CD14-positive monocyte (primary cell): ENCODE data around the gene SDK1. TPM values are rescaled to one million over a fixed set of nuclear protein-coding genes. Genes with fewer than 3 reads are reported as not detected.

Source experiments
- DNase-seq, 3 donors: peaks; one replicate each; pipeline ENCODE4 v3.0.0-alpha.2; 2011 to 2022
- H2AFZ ChIP-seq: 2 replicates; pipeline ENCODE4 v1.6.0; 2012; ENCODE audit warnings: mild to moderate bottlenecking, low read depth, low read length, inconsistent platforms; ENCODE audit not compliant: insufficient read depth, poor library complexity, severe bottlenecking
- H3K27ac ChIP-seq, 2 donors: 1 replicate in 1 of 2; 2 replicates in 1 of 2; pipeline ENCODE4 v1.5.1; 2012 to 2013; ENCODE audit warnings: low read length in 2 of 2, control low read depth in 1 of 2, inconsistent platforms in 1 of 2, low read depth in 1 of 2, mild to moderate bottlenecking in 1 of 2
- H3K27me3 ChIP-seq, 2 donors: one replicate each; pipeline versions ENCODE4 v1.6.0 to v1.6.1; 2011 to 2013; ENCODE audit warnings: low read length in 2 of 2; ENCODE audit not compliant: control insufficient read depth in 2 of 2, insufficient read depth in 2 of 2
- H3K36me3 ChIP-seq, 2 donors: replicated peaks in 1 of 2; 1 replicate in 1 of 2; 2 replicates in 1 of 2; pipeline versions ENCODE4 v1.5.1 to v1.6.1; 2012 to 2013; ENCODE audit warnings: low read length in 2 of 2, control low read depth in 1 of 2, inconsistent platforms in 1 of 2, mild to moderate bottlenecking in 1 of 2; ENCODE audit not compliant: insufficient read depth in 2 of 2, control insufficient read depth in 1 of 2
- H3K4me1 ChIP-seq, 2 donors: 1 replicate in 1 of 2; 2 replicates in 1 of 2; pipeline versions ENCODE4 v1.5.1 to v1.6.1; 2012 to 2013; ENCODE audit warnings: low read length in 2 of 2, control low read depth in 1 of 2, inconsistent platforms in 1 of 2, mild to moderate bottlenecking in 1 of 2, moderate library complexity in 1 of 2; ENCODE audit not compliant: insufficient read depth in 2 of 2, control insufficient read depth in 1 of 2
- H3K4me2 ChIP-seq: replicated peaks from 2 replicates; pipeline ENCODE3; 2012; ENCODE audit warnings: low read length, moderate library complexity, mild to moderate bottlenecking; ENCODE audit not compliant: poor library complexity, severe bottlenecking; ENCODE audit errors: extremely low read depth
- H3K4me3 ChIP-seq, 3 experiments: fragments of 200-600 bp in 1 of 3; sonication (generic) in 1 of 3; replicated peaks in 1 of 3; 1 replicate in 2 of 3; 2 replicates in 1 of 3; pipeline ENCODE4 v1.5.1; 2011 to 2013; ENCODE audit warnings: low read length in 3 of 3, mild to moderate bottlenecking in 3 of 3, control low read depth in 2 of 3, low read depth in 2 of 3, inconsistent platforms in 1 of 3, moderate library complexity in 1 of 3
- H3K79me2 ChIP-seq: 2 replicates; pipeline ENCODE4 v1.6.0; 2012; ENCODE audit warnings: mild to moderate bottlenecking, control low read depth, inconsistent platforms, low read length, moderate library complexity; ENCODE audit not compliant: insufficient read depth
- H3K9ac ChIP-seq: 2 replicates; pipeline ENCODE4 v1.6.0; 2017; ENCODE audit warnings: low read length, mild to moderate bottlenecking; ENCODE audit not compliant: insufficient read depth, poor library complexity, severe bottlenecking
- H3K9me3 ChIP-seq, 2 donors: replicated peaks in 1 of 2; 1 replicate in 1 of 2; 2 replicates in 1 of 2; pipeline versions ENCODE4 v1.5.1 to v1.6.1; 2012 to 2013; ENCODE audit warnings: low read length in 2 of 2, control low read depth in 1 of 2; ENCODE audit not compliant: control insufficient read depth in 1 of 2, insufficient read depth in 1 of 2
- H4K20me1 ChIP-seq: 2 replicates; pipeline ENCODE4 v1.6.0; 2012; ENCODE audit warnings: mild to moderate bottlenecking, low read length, control low read depth, moderate library complexity; ENCODE audit not compliant: insufficient read depth
- H3K27ac Mint-ChIP-seq, 7 donors: one replicate each; pipeline ENCODE4 v1.8.0; 2020; ENCODE audit warnings: mild to moderate bottlenecking in 7 of 7, mixed read lengths in 7 of 7, moderate library complexity in 6 of 7, inconsistent platforms in 2 of 7
- H3K27me3 Mint-ChIP-seq, 3 donors: one replicate each; pipeline ENCODE4 v1.8.0; 2021 to 2022; ENCODE audit warnings: low read depth in 3 of 3, mild to moderate bottlenecking in 3 of 3, mixed read lengths in 3 of 3, moderate library complexity in 3 of 3, inconsistent platforms in 1 of 3
- H3K36me3 Mint-ChIP-seq, 2 donors: one replicate each; pipeline ENCODE4 v1.8.0; 2020; ENCODE audit warnings: mixed read lengths in 2 of 2, inconsistent platforms in 1 of 2, mild to moderate bottlenecking in 1 of 2
- H3K4me1 Mint-ChIP-seq: one replicate; pipeline ENCODE4 v1.8.0; 2020; ENCODE audit warnings: mild to moderate bottlenecking, mixed read lengths
- H3K4me3 Mint-ChIP-seq, 2 donors: one replicate each; pipeline ENCODE4 v1.8.0; 2020; ENCODE audit warnings: mild to moderate bottlenecking in 2 of 2, mixed read lengths in 2 of 2, moderate library complexity in 1 of 2
- H3K9me3 Mint-ChIP-seq, 7 donors: one replicate each; pipeline ENCODE4 v1.8.0; 2020 to 2022; ENCODE audit warnings: mixed read lengths in 7 of 7, mild to moderate bottlenecking in 6 of 7, moderate library complexity in 6 of 7, inconsistent platforms in 2 of 7
- CTCF ChIP-seq: fragments of 200-600 bp; IDR thresholded peaks from one replicate; pipeline ENCODE4 v1.8.0; 2022; ENCODE audit warnings: antibody characterized with exemption, mild to moderate bottlenecking
- WGBS: methylation state at CpG from one replicate; pipeline ENCODE4 v1.1.5; 2013; ENCODE audit warnings: missing lambda C conversion rate; ENCODE audit not compliant: insufficient coverage; 5-methylcytosine and 5-hydroxymethylcytosine counted together
- intact Hi-C, 2 donors: fragments of 100-400 bp; cut with micrococcal nuclease; formaldehyde crosslinking; loops; one replicate each; pipeline versions ENCODE4 v1.15.0 to v1.15.1; 2023
- polyA plus RNA-seq, 3 donors: library from polyadenylated mRNA; depleted of rRNA in 1 of 3; unstranded in 2 of 3; stranded (reverse) in 1 of 3; fragments of 300-500 nt in 2 of 3; fragments of >200 nt in 1 of 3; fragmentation: Illumina TruSeq in 2 of 3; gene quantifications; 1 replicate in 2 of 3; 2 replicates in 1 of 3; pipeline ENCODE4 v1.2.3, GENCODE V29; 2012 to 2021

SDK1 gene
- polyA plus RNA-seq, 3 donors, result 0.01 TPM; not detected in 2

- Histone ChIP-seq H3K9me3 (peaks cover 14 to 28% of the 10 kb centered on the region in 2 donors), H3K36me3 (no peaks in the 10 kb centered on the region), H3K9ac (no peak overlapping the region), H4K20me1 (no peaks in the 10 kb centered on the region), H2AFZ (no peak overlapping the region), H3K4me3 (no peak overlapping the region), H3K79me2 (no peaks in the 10 kb centered on the region), H3K4me1 (no peaks in the 10 kb centered on the region), H3K27ac (no peak overlapping the region), H3K27me3 (no peaks in the 10 kb centered on the region), H3K4me2 (no peak overlapping the region)
- Mint-ChIP-seq H3K9me3 (peaks cover 9 to 28% (median 19%) of the 10 kb centered on the region in 7 donors), H3K4me3 (no peak overlapping the region), H3K36me3 (no peaks in the 10 kb centered on the region), H3K27ac (no peak overlapping the region), H3K4me1 (no peaks in the 10 kb centered on the region), H3K27me3 (peaks cover 7 to 23% (median 11%) of the 10 kb centered on the region in 3 donors)
- intact Hi-C loops, result no loop called here
- 88% methylated on average over 26 of the region's 34 CpGs for WGBS
- TF ChIP-seq CTCF, result no peak
- DNase-seq, result no peak
These were observed 967.3 kb downstream of the SDK1 start for GRCh38 chr7:4268040-4268965.

GRCh38 chr7:4269086-4269485, 968.0 kb downstream of the SDK1 start:
- peaks cover 7 to 23% (median 11%) of the 10 kb centered on the region in 3 donors for H3K27me3 Mint-ChIP-seq

More at GRCh38 chr7:4269086-4269485, 968.0 kb downstream of the SDK1 start:
- Mint-ChIP-seq H3K36me3 (no peaks in the 10 kb centered on the region), H3K4me3 (no peak overlapping the region), H3K4me1 (no peaks in the 10 kb centered on the region), H3K9me3 (peaks cover 8 to 33% (median 19%) of the 10 kb centered on the region in 7 donors), H3K27ac (no peak overlapping the region)
- Histone ChIP-seq H3K27ac (no peak overlapping the region), H3K4me1 (no peaks in the 10 kb centered on the region), H2AFZ (no peak overlapping the region), H3K9ac (no peak overlapping the region), H3K4me2 (no peak overlapping the region), H4K20me1 (no peaks in the 10 kb centered on the region), H3K4me3 (no peak overlapping the region), H3K9me3 (peaks cover 21 to 31% of the 10 kb centered on the region in 2 donors), H3K27me3 (no peaks in the 10 kb centered on the region), H3K36me3 (no peaks in the 10 kb centered on the region), H3K79me2 (no peaks in the 10 kb centered on the region)
- intact Hi-C loops, result no loop called here
- 75% methylated on average over 7 of the region's 9 CpGs for WGBS
- no peak for DNase-seq
- TF ChIP-seq CTCF, result no peak
